OCI-LY1 (cell line): ENCODE measurements around the gene ARHGAP22.

Experiments
- EZH2 ChIP-seq: fragments of 200-600 bp; sonication (generic), shearing (Covaris generic); IDR thresholded peaks from 2 replicates; pipeline ENCODE4 v1.8.0; 2017; ENCODE audit warnings: borderline replicate concordance, mixed run types, mild to moderate bottlenecking, antibody characterized with exemption, low read length, moderate library complexity, mixed read lengths
- TF ChIP-seq, protein P1 (sequence below): fragments of 200-600 bp; sonication (generic), shearing (Covaris generic); IDR thresholded peaks from 2 replicates; pipeline ENCODE4 v1.5.1; 2017; ENCODE audit warnings: mild to moderate bottlenecking, antibody characterized with exemption, low read length, moderate library complexity, mixed read lengths

- TF ChIP-seq, protein P1, sequence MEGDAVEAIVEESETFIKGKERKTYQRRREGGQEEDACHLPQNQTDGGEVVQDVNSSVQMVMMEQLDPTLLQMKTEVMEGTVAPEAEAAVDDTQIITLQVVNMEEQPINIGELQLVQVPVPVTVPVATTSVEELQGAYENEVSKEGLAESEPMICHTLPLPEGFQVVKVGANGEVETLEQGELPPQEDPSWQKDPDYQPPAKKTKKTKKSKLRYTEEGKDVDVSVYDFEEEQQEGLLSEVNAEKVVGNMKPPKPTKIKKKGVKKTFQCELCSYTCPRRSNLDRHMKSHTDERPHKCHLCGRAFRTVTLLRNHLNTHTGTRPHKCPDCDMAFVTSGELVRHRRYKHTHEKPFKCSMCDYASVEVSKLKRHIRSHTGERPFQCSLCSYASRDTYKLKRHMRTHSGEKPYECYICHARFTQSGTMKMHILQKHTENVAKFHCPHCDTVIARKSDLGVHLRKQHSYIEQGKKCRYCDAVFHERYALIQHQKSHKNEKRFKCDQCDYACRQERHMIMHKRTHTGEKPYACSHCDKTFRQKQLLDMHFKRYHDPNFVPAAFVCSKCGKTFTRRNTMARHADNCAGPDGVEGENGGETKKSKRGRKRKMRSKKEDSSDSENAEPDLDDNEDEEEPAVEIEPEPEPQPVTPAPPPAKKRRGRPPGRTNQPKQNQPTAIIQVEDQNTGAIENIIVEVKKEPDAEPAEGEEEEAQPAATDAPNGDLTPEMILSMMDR = no peak
- no peak for TF ChIP-seq EZH2
Measured at GRCh38 chr10:48594803-48595538, 9.9 kb downstream of the ARHGAP22 start.
